ENCODE results near the gene SCARF2. TPM values are rescaled to one million over a fixed set of nuclear protein-coding genes. Genes with fewer than 3 reads are reported as not detected.
"Not testable (repeated sequence)": the region's sequence is repeated elsewhere in the genome, so short reads cannot be mapped to it uniquely, and the experiment has no call there.

SCARF2 gene
- total RNA-seq, 2 experiments from 2014 or later = 2.5 to 3.1 TPM

DNA sequence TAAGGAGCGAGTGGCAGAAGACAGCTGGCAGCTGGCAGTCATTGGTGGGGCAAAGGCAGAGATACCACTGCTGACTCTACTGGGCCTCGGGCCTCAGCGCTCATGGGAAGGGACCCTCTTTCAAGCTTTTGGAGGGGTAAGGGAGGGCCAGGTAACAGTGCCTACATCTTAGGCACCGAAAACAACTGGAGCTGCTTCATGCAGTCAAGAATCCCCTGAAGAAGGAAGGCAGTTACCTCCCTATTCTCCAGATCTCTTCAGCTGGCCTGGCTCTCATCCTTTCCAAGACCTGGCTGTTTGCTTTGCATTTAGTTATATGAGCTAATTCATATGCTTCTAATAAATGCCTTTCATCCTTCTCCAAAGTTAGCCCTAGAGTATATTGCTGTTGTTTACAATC, 59.5 kb downstream of the SCARF2 start:
- H3K9me3 Mint-ChIP-seq = no peaks in the 10 kb centered on the region
- H3K27me3 Mint-ChIP-seq = no peaks in the 10 kb centered on the region
- H3K36me3 Mint-ChIP-seq (ENCODE audit: low read depth) = no peaks in the 10 kb centered on the region
- H3K4me1 Mint-ChIP-seq (ENCODE audit: low read depth) = no peaks in the 10 kb centered on the region
- Histone ChIP-seq H3K9me3 (ENCODE audit: control insufficient read depth in 1 of 2, insufficient read depth in 1 of 2, low read length in 2 of 2) (no peaks in the 10 kb centered on the region), H3K27ac (ENCODE audit: low read depth in 1 of 2, low read length in 2 of 2) (no peak overlapping the region), H3K4me1 (ENCODE audit: insufficient read depth, low read length) (no peaks in the 10 kb centered on the region), H3K4me3 (ENCODE audit: low read length) (no peak overlapping the region), H3K36me3 (ENCODE audit: insufficient read depth, low read length) (no peaks in the 10 kb centered on the region), H3K27me3 (ENCODE audit: control insufficient read depth in 1 of 2, insufficient read depth in 2 of 2, low read length in 2 of 2) (no peaks in the 10 kb centered on the region)
- no peak for TF ChIP-seq CTCF (IDR thresholded peaks at IDR 0.05)
- DNase-seq (no peak), ATAC-seq (ENCODE audit: poor library complexity) (no peak)
- no peak overlapping the region for H3K27ac Mint-ChIP-seq
- intact Hi-C loops (cut with DNase I, micrococcal nuclease) = no loop called here
- ChIA-PET POLR2A (interaction anchor here (0.5 kb wide), 1 partner anchor 1439 kb away, joined by 3 read pairs; no protein-coding TSS in a partner anchor), CTCF (no interaction called here)
- H3K4me3 Mint-ChIP-seq = no peak overlapping the region

DNA sequence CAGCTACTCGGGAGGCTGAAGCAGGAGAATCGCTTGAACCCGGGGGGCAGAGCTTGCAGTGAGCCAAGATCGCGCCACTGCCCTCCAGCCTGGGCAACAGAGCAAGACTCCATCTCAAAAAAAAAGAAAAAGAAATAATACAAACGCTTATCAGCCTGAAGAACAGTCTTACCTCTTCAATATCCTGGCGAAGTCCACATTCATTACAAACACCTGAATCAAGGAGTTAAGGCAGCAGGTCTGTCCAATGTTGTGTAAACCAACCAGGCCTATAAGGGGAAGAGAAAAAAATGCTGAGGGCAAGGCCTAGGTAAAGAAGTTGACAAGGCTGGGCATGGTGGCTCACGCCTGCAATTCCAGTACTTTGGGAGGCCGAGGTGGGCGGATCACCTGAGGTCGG, 60.6 kb downstream of the SCARF2 start:
- POLR2A ChIA-PET; H3K27ac Mint-ChIP-seq; intact Hi-C loops (cut with DNase I, micrococcal nuclease): not testable (repeated sequence)

DNA sequence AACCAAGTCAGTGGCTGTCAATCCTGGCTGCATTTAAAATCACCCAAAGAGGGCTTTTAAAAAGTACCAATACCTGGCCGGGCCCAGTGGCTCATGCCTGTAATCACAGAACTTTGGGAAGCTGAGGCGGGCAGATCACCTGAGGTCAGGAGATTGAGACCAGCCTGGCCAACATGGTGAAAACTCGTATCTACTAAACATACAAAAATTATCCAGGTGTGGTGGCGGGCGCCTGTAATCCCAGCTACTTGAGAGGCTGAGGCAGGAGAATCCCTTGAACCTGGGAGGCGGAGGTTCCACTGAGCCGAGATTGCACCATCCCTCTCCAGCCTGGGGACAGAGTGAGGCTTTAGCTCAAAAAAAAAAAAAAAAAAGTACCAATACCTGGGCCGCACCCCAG, 61.3 kb downstream of the SCARF2 start:
- CTCF ChIA-PET; H3K27ac Mint-ChIP-seq; H3K9me3 ChIP-seq (ENCODE audit: control insufficient read depth in 1 of 2, insufficient read depth in 1 of 2, low read length in 2 of 2); H3K4me3 ChIP-seq (ENCODE audit: low read length); H3K9me3 Mint-ChIP-seq; DNase-seq; ATAC-seq (ENCODE audit: poor library complexity); H3K27me3 ChIP-seq (ENCODE audit: control insufficient read depth in 1 of 2, insufficient read depth in 2 of 2, low read length in 2 of 2); POLR2A ChIA-PET; intact Hi-C loops (cut with DNase I, micrococcal nuclease); H3K36me3 ChIP-seq (ENCODE audit: insufficient read depth, low read length); H3K36me3 Mint-ChIP-seq (ENCODE audit: low read depth); H3K4me1 ChIP-seq (ENCODE audit: insufficient read depth, low read length); H3K27me3 Mint-ChIP-seq; H3K4me3 Mint-ChIP-seq; H3K27ac ChIP-seq (ENCODE audit: low read depth in 1 of 2, low read length in 2 of 2); H3K4me1 Mint-ChIP-seq (ENCODE audit: low read depth): not testable (repeated sequence)

More for the DNA sequence above, 60.6 kb downstream of the SCARF2 start:
- ATAC-seq (ENCODE audit: poor library complexity); H3K4me1 ChIP-seq (ENCODE audit: insufficient read depth, low read length); CTCF ChIA-PET; H3K4me1 Mint-ChIP-seq (ENCODE audit: low read depth); H3K27me3 ChIP-seq (ENCODE audit: control insufficient read depth in 1 of 2, insufficient read depth in 2 of 2, low read length in 2 of 2); H3K4me3 Mint-ChIP-seq; H3K27ac ChIP-seq (ENCODE audit: low read depth in 1 of 2, low read length in 2 of 2); H3K9me3 ChIP-seq (ENCODE audit: control insufficient read depth in 1 of 2, insufficient read depth in 1 of 2, low read length in 2 of 2); DNase-seq; H3K36me3 ChIP-seq (ENCODE audit: insufficient read depth, low read length); H3K4me3 ChIP-seq (ENCODE audit: low read length); H3K36me3 Mint-ChIP-seq (ENCODE audit: low read depth); H3K27me3 Mint-ChIP-seq; H3K9me3 Mint-ChIP-seq: not testable (repeated sequence)

Other genes with a start within 250 kb of the SCARF2 start
- under 1 TPM; 0.36 to 0.50 TPM for gene RTN4R, start 169.5 kb downstream of the SCARF2 start, total RNA-seq
- 10 to 100 TPM; 29.1 to 31.2 TPM for gene DGCR6L, start 117.8 kb downstream of the SCARF2 start, total RNA-seq
- 1 to 10 TPM; 1.7 to 2.3 TPM for gene ZNF74, start 43.7 kb downstream of the SCARF2 start, total RNA-seq
- gene KLHL22, start 58.0 kb upstream of the SCARF2 start, total RNA-seq = 10 to 100 TPM; 24.1 to 27.7 TPM
- 100 to 1,000 TPM; 181 to 191 TPM for gene MED15, start 69.8 kb upstream of the SCARF2 start, total RNA-seq